Cortex of kidney (tissue), 1 donor: ENCODE data around the gene CDK13.

Experiments used
- DNase-seq: peaks from one replicate; lab custom pipeline; 2025; lab: John Stamatoyannopoulos, UW

Gene CDK13

DNA sequence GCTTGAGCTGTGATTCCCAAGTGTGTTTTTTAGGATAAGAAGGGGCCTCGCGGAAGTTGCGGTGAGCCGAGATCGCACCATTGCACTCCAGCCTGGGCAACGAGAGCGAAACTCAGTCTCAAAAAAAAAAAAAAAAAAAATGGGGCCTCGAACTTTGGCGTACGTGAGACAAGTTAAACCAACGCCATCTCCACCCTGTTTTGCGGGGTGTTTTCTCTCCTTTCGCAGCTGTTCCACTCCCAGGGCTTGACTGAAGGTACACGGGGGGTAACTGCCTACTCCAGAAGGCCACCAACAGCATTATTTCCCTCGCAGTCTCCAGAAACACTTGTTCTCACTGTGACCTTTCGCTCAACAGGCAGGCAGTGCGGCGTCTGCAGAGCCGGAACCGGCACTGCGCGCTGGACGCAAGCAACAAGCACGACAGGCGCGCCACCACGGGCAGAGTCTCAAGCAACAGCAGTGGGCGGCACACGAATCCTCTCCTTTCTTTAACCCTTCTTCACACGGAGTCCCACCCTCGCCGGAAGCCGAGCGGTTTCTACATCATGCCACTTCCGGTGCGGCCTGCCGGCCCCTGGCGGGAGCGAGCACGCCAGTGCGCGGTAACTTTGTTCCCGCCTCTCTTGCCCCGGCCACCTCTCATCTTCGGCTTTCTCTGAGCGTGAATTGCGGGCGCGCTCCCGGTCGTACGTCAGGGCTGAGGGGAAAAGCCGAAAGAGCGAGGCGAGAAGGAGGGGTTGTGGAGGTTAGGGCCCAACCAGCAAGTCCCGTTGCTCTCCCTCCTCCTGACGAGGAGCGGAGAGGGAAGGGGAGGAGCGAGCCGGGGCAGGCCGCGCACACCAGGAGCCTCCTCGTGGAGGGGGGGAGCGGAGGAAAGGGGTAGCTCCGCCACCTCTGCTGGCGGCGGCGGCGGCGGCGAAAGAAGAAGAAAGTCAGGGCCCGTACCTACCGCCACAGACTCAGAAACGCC, 814 bp upstream of the CDK13 start:
- DNase-seq, result peak; percentile 68

DNA sequence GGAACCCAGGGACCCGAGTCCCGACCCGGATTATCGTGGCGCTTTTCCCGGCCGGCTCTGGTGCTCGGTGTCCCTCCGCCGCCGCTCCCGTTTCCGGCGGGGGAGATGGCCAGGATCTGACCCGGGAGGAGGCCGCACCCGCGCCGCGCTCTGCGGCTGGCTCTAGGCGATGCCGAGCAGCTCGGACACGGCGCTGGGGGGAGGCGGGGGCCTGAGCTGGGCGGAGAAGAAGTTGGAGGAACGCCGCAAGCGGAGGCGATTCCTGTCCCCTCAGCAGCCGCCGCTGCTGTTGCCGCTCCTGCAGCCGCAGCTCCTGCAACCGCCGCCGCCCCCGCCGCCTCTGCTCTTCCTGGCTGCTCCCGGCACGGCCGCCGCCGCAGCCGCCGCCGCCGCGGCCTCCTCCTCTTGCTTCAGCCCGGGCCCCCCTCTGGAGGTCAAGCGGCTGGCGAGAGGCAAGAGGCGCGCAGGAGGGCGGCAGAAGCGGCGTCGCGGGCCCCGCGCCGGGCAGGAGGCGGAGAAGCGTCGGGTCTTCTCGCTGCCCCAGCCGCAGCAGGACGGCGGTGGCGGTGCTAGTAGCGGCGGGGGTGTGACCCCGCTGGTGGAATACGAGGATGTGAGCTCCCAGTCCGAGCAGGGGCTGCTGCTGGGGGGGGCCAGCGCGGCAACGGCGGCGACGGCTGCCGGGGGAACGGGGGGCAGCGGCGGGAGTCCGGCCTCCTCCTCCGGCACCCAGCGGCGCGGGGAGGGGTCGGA, 593 bp downstream of the CDK13 start:
- DNase-seq, result no peak

DNA sequence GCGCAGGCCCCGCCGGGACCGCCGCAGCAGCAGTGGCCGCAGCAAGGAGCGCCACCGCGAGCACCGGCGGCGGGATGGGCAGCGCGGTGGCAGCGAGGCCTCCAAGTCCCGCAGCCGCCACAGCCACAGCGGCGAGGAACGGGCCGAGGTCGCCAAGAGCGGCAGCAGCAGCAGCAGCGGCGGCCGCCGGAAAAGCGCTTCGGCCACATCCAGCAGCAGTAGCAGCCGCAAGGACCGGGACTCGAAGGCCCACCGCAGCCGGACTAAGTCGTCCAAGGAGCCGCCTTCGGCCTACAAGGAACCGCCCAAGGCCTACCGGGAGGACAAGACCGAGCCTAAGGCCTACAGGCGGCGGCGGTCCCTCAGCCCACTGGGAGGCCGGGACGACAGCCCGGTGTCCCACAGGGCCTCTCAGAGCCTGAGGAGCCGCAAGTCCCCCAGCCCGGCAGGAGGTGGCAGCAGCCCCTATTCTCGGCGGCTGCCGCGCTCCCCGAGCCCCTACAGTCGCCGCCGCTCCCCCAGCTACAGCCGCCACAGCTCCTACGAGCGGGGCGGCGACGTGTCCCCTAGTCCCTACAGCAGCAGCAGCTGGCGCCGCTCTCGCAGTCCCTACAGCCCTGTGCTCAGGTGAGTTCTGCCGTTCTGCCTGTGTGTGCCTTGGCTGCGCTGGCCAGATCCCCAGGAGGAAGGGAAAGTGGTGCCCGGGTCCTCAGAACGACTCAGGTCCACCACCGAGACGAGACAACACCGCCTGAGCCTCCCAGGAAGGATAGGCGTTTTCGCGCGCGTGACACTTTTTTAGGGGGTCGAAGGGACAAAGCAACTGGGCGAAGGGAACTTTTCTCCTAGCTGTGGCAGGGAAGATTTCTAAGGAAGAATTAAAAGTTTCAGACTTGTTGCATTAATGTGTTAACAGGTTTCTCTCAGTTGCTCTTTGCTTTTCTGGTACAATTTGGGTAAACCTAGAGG, 1.5 kb downstream of the CDK13 start:
- no peak for DNase-seq

DNA sequence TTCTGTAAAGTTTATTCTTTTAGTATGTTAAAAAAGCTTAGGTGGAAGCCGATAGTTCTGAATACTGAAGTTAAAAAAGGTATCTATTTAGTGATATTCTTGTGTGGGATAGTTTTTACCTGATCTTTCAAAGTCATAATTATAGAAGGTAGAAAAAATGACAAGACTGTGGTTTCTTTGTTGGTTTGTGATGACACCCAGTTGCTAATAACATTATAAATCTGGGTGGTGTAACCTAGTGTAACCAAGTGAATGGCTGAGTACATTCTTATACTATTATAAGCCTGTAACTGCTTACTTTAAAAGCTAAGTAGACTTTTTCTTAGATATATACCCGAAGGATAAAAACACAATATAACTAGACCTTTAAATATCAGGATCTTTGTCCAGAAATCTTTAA, 2.3 kb downstream of the CDK13 start:
- no peak for DNase-seq

DNA sequence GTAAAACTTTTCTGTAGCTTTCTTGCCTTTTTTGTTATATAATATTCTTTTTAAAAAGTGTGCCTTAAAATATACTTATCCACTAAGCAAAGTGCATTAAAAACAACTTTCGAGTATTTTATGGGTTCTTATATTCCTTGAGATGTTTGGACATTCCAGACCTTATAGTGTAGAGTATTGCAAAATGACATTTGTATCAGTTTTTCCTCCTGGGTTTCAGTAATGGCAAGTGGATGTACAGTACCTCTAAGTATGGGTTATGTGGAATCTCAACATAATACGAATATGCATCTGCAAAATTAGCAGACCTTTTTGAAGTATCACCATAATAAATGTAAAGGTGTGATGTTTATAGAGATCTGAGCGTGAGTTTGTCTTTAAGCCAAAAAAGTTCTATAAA, 2.7 kb downstream of the CDK13 start:
- DNase-seq, result no peak

DNA sequence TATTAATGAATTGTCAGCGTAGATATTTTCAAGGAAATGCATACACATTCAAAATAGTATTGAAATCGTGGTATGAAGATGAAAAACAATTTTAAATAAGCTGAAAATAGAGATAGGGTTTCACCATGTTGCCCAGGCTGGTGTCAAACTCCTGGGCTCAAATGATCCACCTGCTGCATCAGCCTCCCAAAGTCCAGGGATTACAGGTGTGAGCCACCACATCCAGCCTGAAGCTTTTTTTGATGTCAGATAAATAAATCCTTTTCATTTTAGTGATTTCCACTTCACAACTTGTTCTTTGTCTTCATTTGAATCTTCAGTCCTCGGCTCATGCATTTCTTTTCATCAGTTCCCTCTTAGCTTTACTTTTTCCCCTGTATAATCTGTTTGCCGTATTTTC, 4.6 kb downstream of the CDK13 start:
- DNase-seq, result no peak

DNA sequence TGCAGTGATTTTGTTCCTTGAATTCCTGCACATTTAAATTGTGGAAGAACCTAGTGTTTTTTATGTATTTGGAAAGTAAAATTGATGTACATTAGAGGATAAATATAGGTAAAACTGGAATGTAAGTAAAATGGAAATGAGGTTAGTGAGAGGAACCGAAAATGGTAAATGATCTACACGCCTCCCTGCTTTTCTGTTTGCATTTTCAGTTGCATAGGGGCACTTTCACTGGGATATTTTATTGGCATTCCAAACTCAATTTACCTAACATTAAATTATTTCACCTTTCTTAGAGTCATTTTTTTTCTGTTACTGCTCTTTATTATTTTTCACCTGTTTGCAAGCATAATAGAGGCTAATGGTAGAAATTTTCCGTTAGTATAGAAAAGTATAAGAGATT, 8.0 kb downstream of the CDK13 start:
- DNase-seq, result no peak

DNA sequence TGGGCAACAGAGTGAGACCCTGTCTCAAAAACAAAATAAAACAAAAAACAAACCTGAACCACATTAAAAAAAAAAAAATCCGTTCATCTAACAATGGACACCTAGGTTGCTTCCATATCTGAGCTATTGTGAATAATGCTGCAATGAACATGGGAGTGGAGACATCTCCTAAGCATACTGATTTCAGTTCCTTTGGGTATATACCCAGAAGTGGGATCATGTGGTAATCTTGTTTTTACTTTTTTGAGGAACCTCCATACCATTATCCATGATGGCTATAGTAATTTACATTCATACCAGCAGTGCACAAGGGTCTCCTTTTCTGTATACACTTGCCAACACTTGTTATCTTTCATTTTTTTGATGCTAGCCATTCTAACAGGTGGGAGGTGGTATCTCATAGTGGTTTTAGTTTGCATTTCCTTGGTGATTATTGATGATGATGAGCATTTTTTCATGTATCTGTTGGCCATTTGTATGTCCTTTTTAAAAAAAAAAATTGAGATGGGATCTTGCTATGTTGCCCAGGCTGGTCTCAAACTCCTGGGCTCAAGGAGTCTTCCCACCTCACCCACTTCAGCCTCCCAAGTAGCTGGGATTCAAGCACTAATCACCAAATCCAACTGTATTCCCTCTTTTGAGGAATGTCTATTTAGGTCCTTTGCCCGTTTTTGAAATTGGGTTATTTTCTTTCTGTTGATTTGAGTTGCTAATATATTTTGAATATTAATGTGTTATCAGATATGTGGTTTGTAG, 17.5 kb downstream of the CDK13 start:
- DNase-seq, result no peak

DNA sequence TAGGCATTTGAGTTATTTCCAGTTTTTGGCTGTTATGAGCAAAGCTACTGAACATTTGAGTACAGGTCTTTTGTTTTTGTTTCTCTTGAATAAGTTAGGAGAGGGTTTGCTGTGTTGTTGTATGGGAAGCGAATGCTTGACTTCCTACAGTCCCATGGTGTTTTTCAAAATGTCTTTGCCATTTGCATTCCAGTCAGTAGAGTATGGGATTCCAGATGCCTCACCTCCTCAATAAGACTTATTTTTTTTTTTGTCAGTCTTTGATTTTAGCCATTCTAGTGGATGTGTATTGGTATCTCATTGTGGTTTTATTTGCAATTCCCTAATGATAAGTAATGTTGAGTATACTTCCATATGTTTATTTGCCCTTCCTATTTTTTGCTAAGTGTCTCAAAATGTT, 19.4 kb downstream of the CDK13 start:
- DNase-seq, result no peak

DNA sequence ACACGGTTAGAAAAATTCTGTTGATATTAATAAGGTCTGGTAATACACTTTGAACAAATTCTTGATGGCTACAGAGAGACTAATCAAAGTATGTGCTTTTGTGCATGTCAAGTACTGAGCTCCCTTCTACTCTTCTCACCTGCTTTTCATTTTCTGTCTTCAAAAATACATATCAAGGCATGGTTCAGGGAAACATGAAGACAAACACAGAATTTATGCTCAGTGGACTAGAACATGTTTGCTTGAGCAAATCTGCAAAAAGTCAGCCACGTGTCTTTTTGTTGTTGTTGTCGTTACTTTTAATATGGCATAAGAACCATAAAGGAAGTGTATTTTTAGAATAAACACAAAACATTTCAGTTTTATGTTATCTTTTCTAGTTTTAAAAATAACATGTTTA, 21.9 kb downstream of the CDK13 start:
- DNase-seq, result no peak

DNA sequence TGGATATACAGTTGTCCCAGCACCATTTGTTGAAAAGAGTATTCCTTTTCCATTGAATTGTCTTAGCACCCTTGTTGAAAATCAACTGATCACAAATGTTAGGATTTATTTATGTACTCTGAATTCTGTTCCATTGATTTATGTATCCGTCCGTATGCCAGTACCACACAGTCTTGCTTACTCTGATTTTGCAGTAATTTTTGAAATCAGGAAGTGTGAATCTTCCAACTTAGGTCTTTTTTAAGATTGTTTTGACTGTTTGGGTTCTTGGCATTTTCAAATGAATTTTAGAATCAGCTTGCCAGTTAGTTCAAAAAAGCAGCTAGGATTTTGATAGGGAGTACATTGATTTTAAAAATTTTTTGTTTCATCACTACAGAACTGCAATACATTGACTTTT, 23.7 kb downstream of the CDK13 start:
- DNase-seq, result no peak

DNA sequence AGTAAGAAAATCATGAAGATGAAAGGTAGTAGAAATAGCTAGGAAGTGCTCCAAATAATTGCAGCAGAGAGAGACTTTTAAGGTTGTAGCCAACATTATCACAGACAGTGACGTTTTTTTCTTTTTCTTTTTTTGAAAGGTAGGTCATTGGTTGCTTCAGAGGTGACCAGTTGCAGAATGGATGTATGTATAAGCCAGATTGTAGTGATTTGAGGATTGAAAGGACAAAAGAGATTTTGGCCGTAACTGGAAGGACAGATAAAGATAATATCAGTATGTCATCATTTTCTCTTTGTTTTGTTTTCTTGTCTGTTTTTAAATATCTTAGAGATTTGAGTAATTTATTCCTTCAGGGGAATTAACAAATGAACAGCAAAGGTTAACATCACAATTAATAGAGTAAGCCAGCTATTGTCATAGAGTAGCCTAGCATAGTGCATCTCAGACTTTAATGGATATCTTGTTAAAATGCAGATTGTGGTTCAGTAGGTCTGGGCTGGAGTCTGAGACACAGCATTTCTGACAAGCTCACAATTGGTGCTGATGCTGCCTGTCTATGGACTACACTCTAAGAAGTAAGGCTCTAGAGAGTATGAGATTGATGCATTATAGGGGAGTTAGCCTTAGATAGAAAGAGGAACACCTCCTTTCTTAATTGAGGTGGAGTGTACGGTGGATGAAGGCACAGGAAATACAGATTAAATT, 28.3 kb downstream of the CDK13 start:
- no peak for DNase-seq

DNA sequence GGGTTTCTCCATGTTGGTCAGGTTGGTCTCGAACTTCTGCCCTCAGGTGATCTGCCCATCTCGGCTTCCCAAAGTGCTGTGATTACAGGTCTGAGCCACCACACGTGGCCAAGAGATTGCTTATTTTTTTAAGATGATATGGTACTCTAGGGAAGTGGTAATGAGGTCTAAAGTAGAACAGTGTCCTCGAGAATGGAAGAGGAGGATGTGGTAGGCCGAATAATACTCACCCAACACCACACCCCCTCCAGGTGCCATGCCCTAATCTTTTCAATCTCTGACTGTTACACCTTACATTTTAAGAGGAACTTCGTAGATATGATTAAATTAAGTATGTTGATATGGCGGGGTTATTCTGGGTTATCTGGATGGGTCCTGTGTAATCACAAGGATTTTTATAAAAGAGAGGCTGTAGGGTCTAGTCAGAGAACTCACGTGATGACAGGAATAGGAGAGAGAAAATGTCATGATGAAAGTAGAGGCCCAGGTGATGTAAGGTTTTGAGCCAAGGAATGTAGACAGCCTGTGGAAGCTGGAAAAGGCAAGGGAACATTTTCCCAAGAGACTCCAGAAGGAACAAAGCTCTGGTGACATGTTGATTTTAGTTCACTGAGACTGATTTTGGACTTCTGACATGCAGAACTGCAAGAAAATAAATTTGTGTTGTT, 29.5 kb downstream of the CDK13 start:
- DNase-seq, result no peak

DNA sequence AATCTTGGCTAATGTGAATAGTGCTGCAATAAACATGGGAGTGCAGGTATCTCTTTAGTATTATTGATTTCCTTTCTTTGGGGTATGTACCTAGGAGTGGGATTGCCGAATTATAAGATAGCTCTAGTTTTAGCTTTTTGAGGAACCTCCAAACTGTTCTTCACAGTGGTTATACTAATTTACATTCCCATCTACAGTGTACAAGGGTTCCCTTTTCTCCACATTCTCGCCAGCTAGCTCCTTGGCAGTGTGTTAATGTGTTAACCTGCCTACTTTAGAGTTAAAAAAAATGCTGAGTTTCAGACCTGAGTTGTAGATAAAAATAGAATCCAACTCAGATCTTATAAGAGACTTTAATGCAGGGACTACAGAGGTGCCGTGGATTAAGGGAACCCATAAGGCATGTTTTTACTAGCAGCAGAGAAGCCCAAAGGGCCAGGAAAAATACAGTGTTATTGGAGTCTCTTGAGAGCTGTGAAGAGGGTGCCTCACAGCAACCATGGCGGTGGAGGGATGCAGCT, 35.4 kb downstream of the CDK13 start:
- no peak for DNase-seq

DNA sequence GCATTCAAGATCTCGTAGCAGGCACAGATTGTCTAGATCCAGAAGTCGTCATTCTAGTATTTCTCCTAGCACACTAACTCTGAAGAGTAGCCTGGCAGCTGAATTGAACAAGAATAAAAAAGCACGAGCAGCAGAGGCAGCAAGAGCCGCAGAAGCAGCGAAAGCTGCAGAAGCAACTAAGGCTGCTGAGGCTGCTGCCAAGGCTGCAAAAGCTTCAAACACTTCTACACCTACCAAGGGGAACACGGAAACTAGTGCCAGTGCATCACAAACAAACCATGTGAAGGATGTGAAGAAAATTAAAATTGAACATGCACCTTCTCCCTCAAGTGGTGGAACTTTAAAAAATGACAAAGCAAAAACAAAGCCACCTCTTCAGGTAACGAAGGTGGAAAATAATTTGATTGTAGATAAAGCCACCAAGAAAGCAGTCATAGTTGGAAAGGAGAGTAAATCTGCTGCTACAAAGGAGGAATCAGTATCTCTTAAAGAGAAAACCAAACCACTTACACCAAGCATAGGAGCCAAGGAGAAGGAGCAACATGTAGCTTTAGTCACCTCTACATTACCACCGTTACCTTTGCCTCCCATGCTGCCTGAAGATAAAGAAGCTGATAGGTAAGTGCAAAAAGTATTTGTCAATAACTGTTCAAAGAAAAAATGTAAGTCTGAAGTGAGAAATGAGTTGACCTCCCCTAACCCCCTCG, 37.7 kb downstream of the CDK13 start:
- no peak for DNase-seq

DNA sequence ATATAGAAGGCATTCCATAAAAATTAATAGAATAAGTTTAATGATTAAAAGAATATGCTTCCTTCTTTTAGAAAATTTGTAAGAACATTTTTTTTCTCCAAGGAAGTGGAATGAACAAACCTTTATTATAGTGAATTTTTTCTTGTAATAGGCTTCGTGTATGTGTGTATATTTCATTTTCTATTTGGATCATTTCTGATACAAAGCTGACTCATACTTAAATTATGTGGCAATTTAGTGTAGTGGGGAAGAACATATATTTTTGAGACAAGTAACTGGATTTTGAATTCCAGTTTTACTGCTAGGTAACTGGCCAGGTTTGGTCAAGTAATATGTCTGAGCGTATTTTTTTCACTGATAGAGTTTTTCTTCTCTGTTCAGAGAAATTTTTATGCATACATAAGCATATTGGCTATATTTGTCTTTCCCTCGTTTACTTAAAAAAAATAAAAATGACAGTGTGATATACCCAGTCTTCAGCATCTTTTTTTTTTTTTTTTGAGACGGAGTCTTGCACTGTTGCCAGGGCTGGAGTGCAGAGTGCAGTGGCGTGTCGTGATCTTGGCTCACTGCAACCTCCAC, 50.8 kb downstream of the CDK13 start:
- DNase-seq, result no peak

DNA sequence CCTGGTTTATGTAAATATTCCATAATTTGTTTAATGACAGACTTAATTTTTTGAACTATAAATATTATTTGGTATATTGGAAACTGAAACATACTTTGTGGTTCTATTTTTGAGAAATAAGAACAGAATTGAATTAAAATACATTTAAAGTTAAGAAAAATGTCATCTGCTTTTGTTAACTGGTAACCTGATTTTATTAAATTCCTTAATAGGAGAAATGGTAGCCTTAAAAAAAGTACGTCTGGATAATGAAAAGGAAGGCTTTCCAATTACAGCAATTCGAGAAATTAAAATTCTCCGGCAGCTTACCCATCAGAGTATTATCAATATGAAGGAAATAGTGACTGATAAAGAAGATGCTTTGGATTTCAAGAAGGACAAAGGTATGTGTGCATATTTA, 51.6 kb downstream of the CDK13 start:
- DNase-seq, result no peak

DNA sequence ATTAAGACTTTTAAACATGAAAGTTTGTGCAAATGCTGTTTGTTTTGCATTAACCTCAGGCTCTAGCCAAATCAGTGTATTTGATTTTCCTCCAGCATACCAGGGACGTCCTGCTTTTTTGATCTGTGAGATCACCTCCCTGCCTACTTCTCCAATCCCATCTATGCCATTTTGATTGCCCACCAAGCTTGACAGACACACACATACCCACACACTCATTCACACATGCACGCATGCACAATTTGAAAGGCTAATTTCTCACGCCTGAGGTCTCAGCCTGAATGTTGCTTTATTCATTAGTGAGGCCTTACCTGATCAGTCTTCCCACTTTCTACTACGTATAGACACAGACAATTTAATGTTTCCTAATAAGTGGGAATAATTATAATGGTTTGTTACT, 53.5 kb downstream of the CDK13 start:
- DNase-seq, result no peak
